SJCRH30 (cell line): Measurements from ENCODE around the gene DCUN1D5. TPM values are rescaled to one million over a fixed set of nuclear protein-coding genes. Genes with fewer than 3 reads are reported as not detected.
A peak's percentile ranks its signal among the peaks of the same experiment; 100 is the strongest.
"Not testable (repeated sequence)": the region's sequence is repeated elsewhere in the genome, so short reads cannot be mapped to it uniquely, and the experiment has no call there.

ENCODE experiments used
- DNase-seq, 2 experiments: peaks; one replicate each; pipeline ENCODE4 v3.0.0-alpha.2; 2015 to 2020
- H3K27ac ChIP-seq: fragments of 250-450 bp; sonication (Bioruptor Pico); 2 replicates; pipeline ENCODE4 v1.5.1; 2020; ENCODE audit warnings: mild to moderate bottlenecking, moderate library complexity
- H3K27me3 ChIP-seq: fragments of 250-450 bp; sonication (Bioruptor Pico); 2 replicates; pipeline ENCODE4 v1.5.1; 2020; ENCODE audit warnings: mild to moderate bottlenecking, moderate library complexity
- H3K36me3 ChIP-seq: fragments of 250-450 bp; sonication (Bioruptor Pico); 2 replicates; pipeline ENCODE4 v1.5.1; 2020; ENCODE audit warnings: mild to moderate bottlenecking, moderate library complexity
- H3K4me1 ChIP-seq: fragments of 250-450 bp; sonication (Bioruptor Pico); 2 replicates; pipeline ENCODE4 v1.5.1; 2020; ENCODE audit warnings: mild to moderate bottlenecking, moderate library complexity
- H3K4me3 ChIP-seq: fragments of 250-450 bp; sonication (Bioruptor Pico); 2 replicates; pipeline ENCODE4 v1.5.1; 2020; ENCODE audit warnings: mild to moderate bottlenecking, moderate library complexity
- H3K9me3 ChIP-seq: fragments of 250-450 bp; sonication (Bioruptor Pico); replicated peaks from 2 replicates; pipeline ENCODE4 v1.5.1; 2020; ENCODE audit warnings: mild to moderate bottlenecking, moderate library complexity
- total RNA-seq: library from RNA; depleted of rRNA; stranded (reverse); fragments of >200 nt; shearing (Covaris generic); gene quantifications from 2 replicates; pipeline ENCODE4 v1.2.3, GENCODE V29; 2014; rRNA removed

DCUN1D5 gene
- total RNA-seq, 1 experiment from 2014 or later, result 52.7 TPM

- peak; percentile 24 to 66 for DNase-seq
- Histone ChIP-seq H3K4me1 (no peaks in the 10 kb centered on the region), H3K4me3 (no peak overlapping the region), H3K27ac (no peak overlapping the region), H3K27me3 (no peaks in the 10 kb centered on the region), H3K36me3 (no peaks in the 10 kb centered on the region), H3K9me3 (no peaks in the 10 kb centered on the region)
Measured at GRCh38 chr11:103035791-103036434, 56.0 kb downstream of the DCUN1D5 start.

- no peak for DNase-seq
- H3K27ac ChIP-seq, result no peak overlapping the region
- no peak overlapping the region for H3K4me3 ChIP-seq
- H3K27me3 ChIP-seq, result no peaks in the 10 kb centered on the region
- no peaks in the 10 kb centered on the region for H3K9me3 ChIP-seq
- H3K4me1 ChIP-seq, result no peaks in the 10 kb centered on the region
- no peaks in the 10 kb centered on the region for H3K36me3 ChIP-seq
Measured at GRCh38 chr11:103035216-103035615, 56.7 kb downstream of the DCUN1D5 start.

DNA sequence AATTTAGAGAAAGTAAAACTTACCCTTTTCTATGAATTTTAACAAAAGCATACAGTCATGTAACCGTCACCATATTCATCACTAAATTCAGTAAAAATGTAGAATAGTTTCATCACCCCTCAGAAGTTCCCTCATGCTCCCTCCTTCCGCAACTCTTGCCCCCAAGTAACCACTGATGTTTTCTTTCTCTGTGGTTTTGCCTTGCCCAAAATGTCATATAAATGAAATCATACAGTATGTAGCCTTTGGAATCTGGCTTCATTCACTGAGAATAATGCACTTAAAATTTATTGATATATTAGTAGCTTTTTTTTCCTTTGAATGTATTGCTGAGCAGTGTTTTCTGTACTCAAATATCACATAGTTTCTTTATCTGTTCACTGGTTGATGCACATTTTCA, 60.1 kb downstream of the DCUN1D5 start:
- no peaks in the 10 kb centered on the region for H3K36me3 ChIP-seq
- no peaks in the 10 kb centered on the region for H3K4me1 ChIP-seq
- H3K27me3 ChIP-seq, result no peaks in the 10 kb centered on the region
- no peak overlapping the region for H3K4me3 ChIP-seq
- no peaks in the 10 kb centered on the region for H3K9me3 ChIP-seq
- DNase-seq, result no peak
- no peak overlapping the region for H3K27ac ChIP-seq

- Histone ChIP-seq H3K9me3 (no peaks in the 10 kb centered on the region), H3K36me3 (no peaks in the 10 kb centered on the region), H3K27me3 (no peaks in the 10 kb centered on the region), H3K27ac (no peak overlapping the region), H3K4me1 (no peaks in the 10 kb centered on the region), H3K4me3 (no peak overlapping the region)
- no peak for DNase-seq
Measured at GRCh38 chr11:103029401-103029800, 62.6 kb downstream of the DCUN1D5 start.

DNA sequence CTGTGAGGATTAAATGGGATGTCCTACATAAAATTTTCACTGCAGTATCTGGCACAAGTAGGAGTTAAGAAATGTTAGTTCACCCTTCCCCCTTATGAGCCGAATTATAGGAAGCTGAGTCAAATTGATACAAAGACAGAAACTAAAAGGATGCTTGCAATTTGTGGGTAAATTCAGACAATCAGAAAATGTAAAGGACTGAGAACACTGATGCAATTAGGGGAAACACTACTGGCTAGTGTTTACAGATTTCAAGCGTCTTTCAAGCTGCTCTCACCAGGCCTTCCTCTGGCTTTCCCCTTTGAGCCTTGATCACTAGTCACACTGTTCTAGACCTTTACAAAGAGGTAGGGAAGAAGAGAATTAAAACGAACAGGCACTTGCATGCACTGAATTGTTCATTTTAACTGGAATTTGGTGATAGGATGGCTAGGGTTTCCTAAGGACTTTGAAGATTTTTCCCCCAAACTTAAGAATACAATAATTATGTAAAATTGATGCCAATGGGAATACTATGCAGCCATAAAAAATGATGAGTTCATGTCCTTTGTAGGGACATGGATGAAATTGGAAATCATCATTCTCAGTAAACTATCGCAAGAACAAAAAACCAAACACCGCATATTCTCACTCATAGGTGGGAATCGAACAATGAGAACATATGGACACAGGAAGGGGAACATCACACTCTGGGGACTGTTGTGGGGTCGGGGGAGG, 63.5 kb downstream of the DCUN1D5 start:
- not testable (repeated sequence) for DNase-seq, H3K27ac ChIP-seq, H3K9me3 ChIP-seq, H3K4me3 ChIP-seq, H3K27me3 ChIP-seq, H3K4me1 ChIP-seq, H3K36me3 ChIP-seq

DNA sequence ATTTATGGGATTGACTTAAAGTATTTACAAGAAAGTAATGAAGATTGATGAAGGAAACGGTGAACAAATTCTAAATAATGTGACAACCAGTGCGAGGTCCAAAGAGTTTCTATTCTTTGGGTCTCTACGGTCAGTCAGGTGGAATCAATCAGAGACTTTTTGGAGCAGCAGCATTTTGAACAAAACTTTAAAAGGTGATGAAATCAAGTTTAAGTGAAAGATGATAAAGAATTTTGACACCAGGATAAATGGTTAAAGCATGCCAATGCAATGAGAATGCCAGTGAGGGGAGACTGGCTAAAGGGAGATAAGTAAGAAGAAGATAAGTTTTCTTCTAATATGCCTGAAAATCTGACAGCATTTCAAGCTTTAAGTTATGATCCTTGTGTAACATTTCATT, 67.9 kb downstream of the DCUN1D5 start:
- H3K4me1 ChIP-seq, result no peaks in the 10 kb centered on the region
- H3K4me3 ChIP-seq, result no peak overlapping the region
- no peak for DNase-seq
- H3K27me3 ChIP-seq, result no peaks in the 10 kb centered on the region
- H3K9me3 ChIP-seq, result no peaks in the 10 kb centered on the region
- H3K36me3 ChIP-seq, result no peaks in the 10 kb centered on the region
- H3K27ac ChIP-seq, result no peak overlapping the region

DNA sequence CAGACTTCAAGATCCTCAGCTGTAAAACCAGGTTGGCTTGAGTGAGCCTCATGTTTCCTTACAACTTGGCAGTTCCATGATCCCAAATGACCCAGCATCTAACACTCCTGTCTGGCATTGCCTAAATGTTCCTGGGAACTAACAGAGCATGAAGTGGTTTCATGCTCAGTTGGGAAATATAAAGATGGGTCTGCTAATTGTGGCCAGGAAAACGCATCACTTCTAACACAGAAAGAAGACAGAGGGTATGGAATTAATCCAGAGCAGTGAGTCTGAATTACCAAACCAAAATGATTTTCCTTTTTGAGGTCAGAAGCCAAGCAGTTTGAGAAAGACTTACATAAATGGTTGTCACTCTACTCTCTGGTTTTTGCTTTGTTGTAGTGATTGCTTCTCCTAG, 75.9 kb downstream of the DCUN1D5 start:
- Histone ChIP-seq H3K27ac (no peak overlapping the region), H3K4me1 (no peaks in the 10 kb centered on the region), H3K9me3 (no peaks in the 10 kb centered on the region), H3K4me3 (no peak overlapping the region), H3K27me3 (no peaks in the 10 kb centered on the region), H3K36me3 (no peaks in the 10 kb centered on the region)
- DNase-seq, result no peak

- no peaks in the 10 kb centered on the region for H3K9me3 ChIP-seq
- no peaks in the 10 kb centered on the region for H3K27me3 ChIP-seq
- H3K4me1 ChIP-seq, result no peaks in the 10 kb centered on the region
- H3K27ac ChIP-seq, result no peak overlapping the region
- no peaks in the 10 kb centered on the region for H3K36me3 ChIP-seq
- H3K4me3 ChIP-seq, result no peak overlapping the region
- no peak for DNase-seq
Measured at GRCh38 chr11:103013421-103013820, 78.5 kb downstream of the DCUN1D5 start.

Other genes with a start within 250 kb of the DCUN1D5 start
- 0.43 and 0.71 TPM in 2 replicates for gene MMP3, start 248.6 kb downstream of the DCUN1D5 start, total RNA-seq
- not detected in 2 replicates for gene MMP12, start 217.2 kb downstream of the DCUN1D5 start, total RNA-seq
- not detected in 2 replicates for gene MMP13, start 136.4 kb downstream of the DCUN1D5 start, total RNA-seq
- gene DYNC2H1, start 17.3 kb upstream of the DCUN1D5 start, total RNA-seq, result 12.2 and 13.9 TPM in 2 replicates